Measurements from ENCODE around the gene TLE1. TPM values are rescaled to one million over a fixed set of nuclear protein-coding genes. Genes with fewer than 3 reads are reported as not detected.

Gene TLE1
- total RNA-seq, 1 experiment from 2014 or later: 17.3 TPM

- Histone ChIP-seq H2AFZ (ENCODE audit: low read depth, low read length, poor library complexity, severe bottlenecking) (no peak overlapping the region), H3K79me2 (ENCODE audit: insufficient read depth, low read length) (no peaks in the 10 kb centered on the region), H3K27me3 (ENCODE audit: insufficient read depth, low read length) (no peaks in the 10 kb centered on the region), H3K4me2 (ENCODE audit: low read length) (no peak overlapping the region), H3K36me3 (ENCODE audit: control insufficient read depth in 1 of 2, insufficient read depth in 2 of 2, low read length in 2 of 2) (no peaks in the 10 kb centered on the region; a peak in 1 of 4 replicates), H3K9me3 (ENCODE audit: control insufficient read depth in 1 of 2, insufficient read depth in 1 of 2, low read depth in 1 of 2, low read length in 2 of 2) (no peaks in the 10 kb centered on the region), H3K27ac (ENCODE audit: low read depth, low read length) (no peak overlapping the region), H4K20me1 (ENCODE audit: insufficient read depth) (no peaks in the 10 kb centered on the region), H3K4me1 (ENCODE audit: control insufficient read depth in 1 of 2, insufficient read depth in 2 of 2, low read length in 2 of 2) (0 out of 4 replicates have a peak, but pooled peaks cover 0 to 4% of the 10 kb centered on the region in 2 experiments), H3K9me2 (ENCODE audit: insufficient read depth) (no peaks in the 10 kb centered on the region), H3K4me3 (replicated peaks in 1 of 2; ENCODE audit: low read depth in 1 of 2, low read length in 2 of 2) (no peak overlapping the region), H3K9ac (ENCODE audit: low read length) (no peak overlapping the region)
- POLR2A ChIA-PET: no interaction called here
- intact Hi-C loops (cut with micrococcal nuclease): no loop called here
- no peak for DNase-seq (ENCODE audit: low read depth, low spot score)
- no TSS peak for BruUV-seq (replicated peaks)
- RAD21 ChIA-PET (ENCODE audit: low non-redundant PET in 1 of 2, low total read pairs in 2 of 2, uncharacterized antibody in 2 of 2, unreplicated experiment in 2 of 2): no interaction called here
- ATAC-seq: no peak
- CTCF ChIA-PET: no interaction called here
- no peak for TF ChIP-seq TCF7L2 (IDR thresholded peaks at IDR 0.05; ENCODE audit: borderline replicate concordance, extremely low read depth, insufficient read depth, insufficient read length)
- no peak for TF ChIP-seq CTCF (IDR thresholded peaks at IDR 0.05 in 2 of 3, conservative IDR thresholded peaks at IDR 0.05 in 1 of 3; ENCODE audit: borderline replicate concordance in 1 of 3, insufficient read depth in 1 of 3, low read depth in 2 of 3, low read length in 2 of 3)
- no peak for TF ChIP-seq EZH2 (IDR thresholded peaks at IDR 0.05)
- no peak for TF ChIP-seq REST (IDR thresholded peaks at IDR 0.05; ENCODE audit: low read depth)
- no peak for TF ChIP-seq POLR2A (IDR thresholded peaks at IDR 0.05; ENCODE audit: borderline replicate concordance, extremely low read depth, insufficient read depth, insufficient read length)
- TF ChIP-seq FOSL1 (IDR thresholded peaks at IDR 0.05; ENCODE audit: low read depth): no peak
- TF ChIP-seq CEBPB (IDR thresholded peaks at IDR 0.05; ENCODE audit: low read depth): no peak
- no peak for TF ChIP-seq EGR1 (IDR thresholded peaks at IDR 0.05; ENCODE audit: low read depth)
- no peak for TF ChIP-seq EZH2phosphoT487 (IDR thresholded peaks at IDR 0.05; ENCODE audit: borderline replicate concordance)
- no peak for TF ChIP-seq ZBTB33 (IDR thresholded peaks at IDR 0.05; ENCODE audit: extremely low read depth, insufficient replicate concordance, low read length)
- TF ChIP-seq ATF3 (IDR thresholded peaks at IDR 0.05): no peak
- no peak for TF ChIP-seq ZNF274 (IDR thresholded peaks at IDR 0.05; ENCODE audit: low read depth, low read length)
- TF ChIP-seq YY1 (IDR thresholded peaks at IDR 0.05; ENCODE audit: extremely low read depth, insufficient replicate concordance, low read depth, low read length): no peak
- no peak for TF ChIP-seq ELF1 (IDR thresholded peaks at IDR 0.05; ENCODE audit: borderline replicate concordance, low read depth)
- no peak for TF ChIP-seq MAX (IDR thresholded peaks at IDR 0.05)
- no peak for TF ChIP-seq SRF (IDR thresholded peaks at IDR 0.05; ENCODE audit: low read depth)
- no peak for TF ChIP-seq ZFX (IDR thresholded peaks at IDR 0.05)
- no peak for TF ChIP-seq SP1 (IDR thresholded peaks at IDR 0.05; ENCODE audit: low read depth)
- no peak for TF ChIP-seq JUND (IDR thresholded peaks at IDR 0.05)
- no peak for TF ChIP-seq CBX3 (IDR thresholded peaks at IDR 0.05; ENCODE audit: low read depth)
These were observed 76.1 kb downstream of the TLE1 start for GRCh38 chr9:81613002-81613812.

Measured in HCT116 (cell line).